Fibroblast of mammary gland (primary cell): ENCODE measurements around the gene PLEKHN1.
"Not testable (repeated sequence)": the region's sequence is repeated elsewhere in the genome, so short reads cannot be mapped to it uniquely, and the experiment has no call there.

ENCODE experiments used
- DNase-seq: peaks from one replicate; pipeline ENCODE4 v3.0.0-alpha.2; 2010; ENCODE audit warnings: low read depth
- H3K4me3 ChIP-seq: 2 replicates; pipeline ENCODE4 v1.5.1; 2011; ENCODE audit warnings: low read depth, mild to moderate bottlenecking, low read length, moderate library complexity; ENCODE audit not compliant: control insufficient read depth
- CTCF ChIP-seq: conservative IDR thresholded peaks from 2 replicates; pipeline ENCODE4 v1.5.1; 2011; ENCODE audit warnings: low read depth, low read length, inconsistent platforms; ENCODE audit not compliant: control insufficient read depth, insufficient read depth

Gene PLEKHN1

GRCh38 chr1:972726-973458 lies 6.6 kb downstream of the PLEKHN1 start:
- H3K4me3 ChIP-seq: no peak overlapping the region
- no peak for DNase-seq
- TF ChIP-seq CTCF: no peak

- no peak for DNase-seq
- no peak for TF ChIP-seq CTCF
- H3K4me3 ChIP-seq: no peak overlapping the region
Measured at GRCh38 chr1:973459-974292, 7.4 kb downstream of the PLEKHN1 start.

GRCh38 chr1:974293-974640 lies 8.0 kb downstream of the PLEKHN1 start:
- no peak for DNase-seq
- no peak overlapping the region for H3K4me3 ChIP-seq
- TF ChIP-seq CTCF: no peak

GRCh38 chr1:974687-975328 lies 8.5 kb downstream of the PLEKHN1 start:
- no peak for TF ChIP-seq CTCF
- no peak overlapping the region for H3K4me3 ChIP-seq
- no peak for DNase-seq

GRCh38 chr1:975365-975764 lies 9.1 kb downstream of the PLEKHN1 start:
- no peak for TF ChIP-seq CTCF
- H3K4me3 ChIP-seq: no peak overlapping the region
- DNase-seq: no peak

GRCh38 chr1:975896-976683 lies 9.8 kb downstream of the PLEKHN1 start:
- no peak overlapping the region for H3K4me3 ChIP-seq
- peak; percentile 38 for DNase-seq
- peak; percentile 40 for TF ChIP-seq CTCF

- H3K4me3 ChIP-seq, DNase-seq: not testable (repeated sequence)
Measured at GRCh38 chr1:976791-977190, 10.5 kb downstream of the PLEKHN1 start.
